ENCODE measurements around the gene PPP1R8. TPM values are rescaled to one million over a fixed set of nuclear protein-coding genes. Genes with fewer than 3 reads are reported as not detected.
"Not testable (repeated sequence)": the region's sequence is repeated elsewhere in the genome, so short reads cannot be mapped to it uniquely, and the experiment has no call there.

PPP1R8 gene
- total and polyA plus RNA-seq, 7 experiments from 2014 or later = 17.5 to 60.2 (median 39.5) TPM

- peaks cover 33 to 71% (median 53%) of the 10 kb centered on the region in 7 donors for H3K4me1 Mint-ChIP-seq
- Histone ChIP-seq H3K27ac (ENCODE audit: low read depth, low read length) (peak overlapping the region; percentile 72), H3K9me3 (ENCODE audit: control insufficient read depth in 2 of 3, low read length in 3 of 3) (no peaks in the 10 kb centered on the region), H3K4me3 (ENCODE audit: low read length) (peak overlapping the region; percentile 62), H3K36me3 (ENCODE audit: control insufficient read depth in 2 of 3, insufficient read depth in 3 of 3, low read length in 3 of 3) (peaks cover 0 to 8% (median 0%) of the 10 kb centered on the region in 3 experiments), H3K4me1 (ENCODE audit: control insufficient read depth in 2 of 2, insufficient read depth in 2 of 2, low read length in 2 of 2) (peaks cover 32 to 38% of the 10 kb centered on the region in 2 donors), H3K27me3 (ENCODE audit: control insufficient read depth in 2 of 2, insufficient read depth in 2 of 2, low read length in 2 of 2) (no peaks in the 10 kb centered on the region)
- intact Hi-C loops (cut with micrococcal nuclease) = no loop called here
- ChIA-PET CTCF (no interaction called here), POLR2A (interaction anchor here (0.9 to 1.1 kb wide), 2 partner anchors 10 to 83 kb away, joined by 3 read pairs; no protein-coding TSS in a partner anchor)
- DNase-seq (no peak), ATAC-seq (no peak)
- no peaks in the 10 kb centered on the region for H3K27me3 Mint-ChIP-seq
- H3K9me3 Mint-ChIP-seq = no peaks in the 10 kb centered on the region
- H3K36me3 Mint-ChIP-seq = peaks cover 0 to 6% (median 5%) of the 10 kb centered on the region in 5 donors
- peak overlapping the region; percentile 88 to 99 (median 96) for H3K27ac Mint-ChIP-seq
- peak overlapping the region; percentile 74 to 89 (median 84) for H3K4me3 Mint-ChIP-seq
Measured at GRCh38 chr1:27868556-27868931, 38.0 kb downstream of the PPP1R8 start.

- peak in 8 of 9 donors; percentile 60 to 80 (median 76) for DNase-seq
- peaks cover 0 to 8% (median 0%) of the 10 kb centered on the region in 3 experiments for H3K36me3 ChIP-seq (ENCODE audit: control insufficient read depth in 2 of 3, insufficient read depth in 3 of 3, low read length in 3 of 3)
- ATAC-seq = peak; percentile 71
- CTCF ChIA-PET = interaction anchor here (1.0 kb wide), 1 partner anchor 17 kb away, joined by 3 read pairs; no protein-coding TSS in a partner anchor
- Mint-ChIP-seq H3K27ac (peak overlapping the region; percentile 88 to 99 (median 96)), H3K4me3 (peak overlapping the region; percentile 74 to 89 (median 84)), H3K4me1 (peaks cover 31 to 69% (median 51%) of the 10 kb centered on the region in 7 donors), H3K27me3 (no peaks in the 10 kb centered on the region), H3K9me3 (no peaks in the 10 kb centered on the region), H3K36me3 (peaks cover 0 to 7% (median 5%) of the 10 kb centered on the region in 5 donors)
- no peaks in the 10 kb centered on the region for H3K27me3 ChIP-seq (ENCODE audit: control insufficient read depth in 2 of 2, insufficient read depth in 2 of 2, low read length in 2 of 2)
- intact Hi-C loops (cut with micrococcal nuclease) = loop anchor here in 1 of 2 donors (1.0 kb wide), 2 partner anchors 22 to 219 kb away; partner anchors contain the start of gene EYA3
- POLR2A ChIA-PET = interaction anchor here (0.9 to 1.1 kb wide), 6 partner anchors 9 to 111 kb away, joined by 3 to 7 read pairs (median 4); no protein-coding TSS in a partner anchor
- peak overlapping the region; percentile 62 for H3K4me3 ChIP-seq (ENCODE audit: low read length)
- peaks cover 30 to 38% of the 10 kb centered on the region in 2 donors for H3K4me1 ChIP-seq (ENCODE audit: control insufficient read depth in 2 of 2, insufficient read depth in 2 of 2, low read length in 2 of 2)
- H3K27ac ChIP-seq (ENCODE audit: low read depth, low read length) = peak overlapping the region; percentile 72
- H3K9me3 ChIP-seq (ENCODE audit: control insufficient read depth in 2 of 3, low read length in 3 of 3) = no peaks in the 10 kb centered on the region
Measured at GRCh38 chr1:27868932-27869718, 38.5 kb downstream of the PPP1R8 start.

GRCh38 chr1:27869719-27870085 lies 39.1 kb downstream of the PPP1R8 start:
- no peaks in the 10 kb centered on the region for H3K27me3 Mint-ChIP-seq
- Histone ChIP-seq H3K9me3 (ENCODE audit: control insufficient read depth in 2 of 3, low read length in 3 of 3) (no peaks in the 10 kb centered on the region), H3K36me3 (ENCODE audit: control insufficient read depth in 2 of 3, insufficient read depth in 3 of 3, low read length in 3 of 3) (peaks cover 0 to 8% (median 0%) of the 10 kb centered on the region in 3 experiments), H3K4me1 (ENCODE audit: control insufficient read depth in 2 of 2, insufficient read depth in 2 of 2, low read length in 2 of 2) (peaks cover 28 to 41% of the 10 kb centered on the region in 2 donors), H3K27ac (ENCODE audit: low read depth, low read length) (peak overlapping the region; percentile 72), H3K4me3 (ENCODE audit: low read length) (peak overlapping the region; percentile 62), H3K27me3 (ENCODE audit: control insufficient read depth in 2 of 2, insufficient read depth in 2 of 2, low read length in 2 of 2) (no peaks in the 10 kb centered on the region)
- POLR2A ChIA-PET = interaction anchor here (0.9 to 1.1 kb wide), 6 partner anchors 9 to 110 kb away, joined by 3 to 7 read pairs (median 4); no protein-coding TSS in a partner anchor
- H3K4me3 Mint-ChIP-seq = peak overlapping the region; percentile 74 to 89 (median 84)
- H3K36me3 Mint-ChIP-seq = peaks cover 0 to 6% (median 5%) of the 10 kb centered on the region in 5 donors
- ATAC-seq (no peak), DNase-seq (no peak)
- H3K4me1 Mint-ChIP-seq = peaks cover 28 to 67% (median 48%) of the 10 kb centered on the region in 7 donors
- peak overlapping the region; percentile 88 to 99 (median 96) for H3K27ac Mint-ChIP-seq
- CTCF ChIA-PET = interaction anchor here (1.0 kb wide), 1 partner anchor 17 kb away, joined by 3 read pairs; no protein-coding TSS in a partner anchor
- intact Hi-C loops (cut with micrococcal nuclease) = loop anchor here in 1 of 2 donors (1.0 to 5.0 kb wide), 3 partner anchors 22 to 219 kb away; partner anchors contain the start of genes EYA3 and XKR8
- no peaks in the 10 kb centered on the region for H3K9me3 Mint-ChIP-seq

GRCh38 chr1:27871076-27871475 lies 40.5 kb downstream of the PPP1R8 start:
- POLR2A ChIA-PET = interaction anchor here (0.6 to 1.1 kb wide), 4 partner anchors 16 to 121 kb away, joined by 3 to 6 read pairs (median 3); no protein-coding TSS in a partner anchor
- Mint-ChIP-seq H3K4me1 (peaks cover 28 to 68% (median 50%) of the 10 kb centered on the region in 7 donors), H3K27ac (peak overlapping the region in 6 of 9 donors; percentile 16 to 96 (median 74)), H3K4me3 (peak overlapping the region in 8 of 10 donors; percentile 12 to 99 (median 74))
- CTCF ChIA-PET; H3K27ac ChIP-seq (ENCODE audit: low read depth, low read length); H3K4me3 ChIP-seq (ENCODE audit: low read length); H3K9me3 Mint-ChIP-seq; ATAC-seq; DNase-seq; H3K27me3 ChIP-seq (ENCODE audit: control insufficient read depth in 2 of 2, insufficient read depth in 2 of 2, low read length in 2 of 2); H3K27me3 Mint-ChIP-seq; H3K36me3 Mint-ChIP-seq; H3K9me3 ChIP-seq (ENCODE audit: control insufficient read depth in 2 of 3, low read length in 3 of 3): not testable (repeated sequence)
- peaks cover 0 to 11% (median 0%) of the 10 kb centered on the region in 3 experiments for H3K36me3 ChIP-seq (ENCODE audit: control insufficient read depth in 2 of 3, insufficient read depth in 3 of 3, low read length in 3 of 3)
- H3K4me1 ChIP-seq (ENCODE audit: control insufficient read depth in 2 of 2, insufficient read depth in 2 of 2, low read length in 2 of 2) = peaks cover 29 to 39% of the 10 kb centered on the region in 2 donors
- intact Hi-C loops (cut with micrococcal nuclease) = loop anchor here in 1 of 2 donors (5.0 kb wide), 1 partner anchor 86 kb away; the partner anchor contains the start of gene XKR8

GRCh38 chr1:27872059-27872801 lies 41.6 kb downstream of the PPP1R8 start, which contains the start of gene THEMIS2:
Gene THEMIS2 (plus strand): TSS chr1:27872544. CDS start chr1:27872572, 28 bp downstream.
- Histone ChIP-seq H3K4me3 (ENCODE audit: low read length) (peak within 1 kb of the TSS; percentile 87), H3K4me1 (ENCODE audit: control insufficient read depth in 2 of 2, insufficient read depth in 2 of 2, low read length in 2 of 2) (peaks cover 34 to 39% of the 10 kb centered on the region in 2 donors), H3K9me3 (ENCODE audit: control insufficient read depth in 2 of 3, low read length in 3 of 3) (no peaks in the 10 kb centered on the region), H3K36me3 (ENCODE audit: control insufficient read depth in 2 of 3, insufficient read depth in 3 of 3, low read length in 3 of 3) (peaks cover 0 to 22% (median 0%) of the 10 kb centered on the region in 3 experiments), H3K27me3 (ENCODE audit: control insufficient read depth in 2 of 2, insufficient read depth in 2 of 2, low read length in 2 of 2) (no peaks in the 10 kb centered on the region), H3K27ac (ENCODE audit: low read depth, low read length) (peak within 1 kb of the TSS; percentile 79)
- peak; percentile 46 to 81 (median 67) for DNase-seq
- Mint-ChIP-seq H3K27me3 (no peaks in the 10 kb centered on the region), H3K4me1 (peaks cover 29 to 70% (median 48%) of the 10 kb centered on the region in 7 donors), H3K9me3 (no peaks in the 10 kb centered on the region), H3K36me3 (peaks cover 0 to 11% (median 5%) of the 10 kb centered on the region in 5 donors), H3K27ac (peak within 1 kb of the TSS; percentile 81 to 96 (median 91)), H3K4me3 (peak within 1 kb of the TSS; percentile 89 to 99 (median 98))
- ATAC-seq = peak; percentile 81
- intact Hi-C loops (cut with micrococcal nuclease) = loop anchor here (1.0 to 5.0 kb wide), 5 partner anchors 15 to 681 kb away; partner anchors contain the start of genes XKR8 (in 2 of the 2), PPP1R8 (in 1 of the 2) and TRNAU1AP (in 1 of the 2)
- CTCF ChIA-PET = no interaction called here
- POLR2A ChIA-PET = interaction anchor here (1.0 to 4.2 kb wide), 6 partner anchors 14 to 109 kb away, joined by 3 to 36 read pairs (median 4); no protein-coding TSS in a partner anchor

Measured in naive thymus-derived CD4-positive, alpha-beta T cell (primary cell).